IgD-negative memory B cell (primary cell): ENCODE measurements around the gene PGGHG. TPM values are rescaled to one million over a fixed set of nuclear protein-coding genes. Genes with fewer than 3 reads are reported as not detected.

Source experiments
- H3K27ac Mint-ChIP-seq, 3 donors: one replicate each; pipeline ENCODE4 v1.8.0; 2020 to 2022; ENCODE audit warnings: mild to moderate bottlenecking in 3 of 3, mixed read lengths in 3 of 3, moderate library complexity in 1 of 3
- H3K27me3 Mint-ChIP-seq: one replicate; pipeline ENCODE4 v1.8.0; 2021; ENCODE audit warnings: mixed read lengths
- H3K36me3 Mint-ChIP-seq: one replicate; pipeline ENCODE4 v1.8.0; 2020; ENCODE audit warnings: mild to moderate bottlenecking, mixed read lengths
- H3K4me1 Mint-ChIP-seq, 3 donors: one replicate each; pipeline ENCODE4 v1.8.0; 2020 to 2022; ENCODE audit warnings: mixed read lengths in 3 of 3, mild to moderate bottlenecking in 1 of 3
- H3K4me3 Mint-ChIP-seq, 4 donors: one replicate each; pipeline ENCODE4 v1.8.0; 2020 to 2022; ENCODE audit warnings: mild to moderate bottlenecking in 4 of 4, mixed read lengths in 4 of 4, moderate library complexity in 3 of 4
- H3K9me3 Mint-ChIP-seq, 3 donors: one replicate each; pipeline ENCODE4 v1.8.0; 2020 to 2021; ENCODE audit warnings: mixed read lengths in 3 of 3, mild to moderate bottlenecking in 1 of 3
- polyA plus RNA-seq: library from polyadenylated mRNA; unstranded; fragments of 300-500 nt; fragmentation: Illumina TruSeq; gene quantifications from one replicate; pipeline ENCODE4 v1.2.3, GENCODE V29; 2021

Gene PGGHG
- polyA plus RNA-seq, 1 donor from 2014 or later = 6.1 TPM

DNA sequence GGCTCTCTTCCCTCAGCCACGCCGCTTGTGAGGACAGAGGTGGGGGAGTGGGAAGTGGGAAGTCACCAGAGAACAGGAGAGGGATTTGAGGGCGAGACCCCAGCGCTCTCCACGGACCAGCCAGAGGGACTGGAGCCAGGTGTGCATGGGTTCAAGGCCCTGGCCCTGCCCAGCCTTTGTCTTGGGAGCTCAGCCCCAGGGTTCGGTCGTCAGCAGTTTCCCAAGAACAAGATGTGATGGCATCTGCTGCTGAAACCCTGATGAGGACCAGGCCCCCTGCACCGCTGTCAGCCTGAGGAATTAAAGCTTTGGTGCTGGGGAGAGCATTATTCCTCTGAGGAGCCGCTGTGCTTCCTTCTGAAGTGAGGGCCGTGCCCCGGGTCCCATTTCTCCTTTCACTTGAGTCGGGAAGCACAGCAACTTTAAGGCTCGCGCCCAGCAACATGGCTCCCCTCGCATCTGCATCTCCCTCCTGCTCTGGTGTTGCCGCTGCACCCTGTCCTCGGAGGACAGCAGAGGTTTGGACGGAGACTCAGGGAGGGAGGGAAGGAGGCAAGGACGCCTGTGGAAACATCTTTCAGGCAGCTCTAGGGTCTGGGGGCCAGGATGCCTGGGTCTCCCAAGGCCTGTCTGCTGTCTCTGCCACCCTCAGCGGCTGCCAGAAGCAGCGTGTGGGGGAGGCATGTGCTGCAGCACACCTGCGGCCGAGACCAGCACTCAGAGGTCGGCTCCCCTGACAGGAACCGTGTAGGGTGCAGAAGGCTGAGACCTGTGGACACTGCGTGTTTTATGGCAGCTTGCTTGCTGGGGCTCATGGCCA lies 6.6 kb downstream of the PGGHG start:
- Mint-ChIP-seq H3K27ac (peak overlapping the region in 1 of 3 donors; percentile 62), H3K4me1 (peaks cover 0 to 12% (median 9%) of the 10 kb centered on the region in 3 donors), H3K4me3 (no peak overlapping the region), H3K27me3 (peaks cover 7% of the 10 kb centered on the region), H3K36me3 (peaks cover 3% of the 10 kb centered on the region), H3K9me3 (no peaks in the 10 kb centered on the region)

DNA sequence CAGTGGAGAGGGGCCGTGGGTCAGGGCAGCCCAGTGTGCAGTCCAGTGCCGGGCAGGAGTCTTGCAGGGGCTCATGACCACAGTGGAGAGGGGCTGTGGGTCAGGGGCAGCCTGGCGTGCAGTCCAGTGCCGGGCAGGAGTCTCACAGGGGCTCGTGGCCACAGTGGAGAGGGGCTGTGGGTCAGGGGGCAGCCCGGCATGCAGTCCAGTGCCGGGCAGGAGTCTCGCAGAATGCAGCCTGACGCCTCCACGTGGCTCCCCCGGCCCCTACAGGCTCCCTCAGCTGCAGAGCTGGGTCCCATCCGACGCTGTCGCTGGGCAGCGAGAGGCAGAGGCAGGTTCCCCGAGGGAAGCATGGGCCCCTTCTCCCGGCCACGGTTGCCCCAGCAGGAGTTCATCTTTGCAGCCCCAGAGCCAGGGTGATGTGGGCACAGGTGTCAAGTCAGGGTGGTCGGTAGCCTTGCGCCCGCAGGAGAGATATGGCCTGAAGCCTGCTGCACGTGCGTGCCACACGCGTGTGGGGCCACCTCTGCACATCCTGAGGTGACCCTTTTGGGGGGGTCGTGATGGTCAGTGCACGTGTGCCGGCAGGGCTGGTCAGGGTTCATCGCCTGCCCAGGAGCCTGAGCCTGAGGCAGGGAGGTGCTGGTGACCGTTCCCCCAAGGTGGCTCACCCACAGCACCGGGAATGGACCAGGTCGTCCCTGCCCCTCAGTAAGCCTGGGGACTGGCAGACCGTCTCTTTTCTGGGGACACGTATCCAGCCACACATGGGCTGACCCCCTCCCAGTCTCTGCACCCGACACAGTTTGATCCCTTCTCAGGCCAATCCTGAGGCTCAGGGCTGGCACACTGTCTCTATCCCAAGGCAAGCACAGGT lies 7.5 kb downstream of the PGGHG start:
- Mint-ChIP-seq H3K27ac (peak overlapping the region in 1 of 3 donors; percentile 28), H3K27me3 (peaks cover 7% of the 10 kb centered on the region), H3K36me3 (no peaks in the 10 kb centered on the region), H3K4me3 (no peak overlapping the region), H3K4me1 (peaks cover 0 to 8% (median 7%) of the 10 kb centered on the region in 3 donors), H3K9me3 (no peaks in the 10 kb centered on the region)

DNA sequence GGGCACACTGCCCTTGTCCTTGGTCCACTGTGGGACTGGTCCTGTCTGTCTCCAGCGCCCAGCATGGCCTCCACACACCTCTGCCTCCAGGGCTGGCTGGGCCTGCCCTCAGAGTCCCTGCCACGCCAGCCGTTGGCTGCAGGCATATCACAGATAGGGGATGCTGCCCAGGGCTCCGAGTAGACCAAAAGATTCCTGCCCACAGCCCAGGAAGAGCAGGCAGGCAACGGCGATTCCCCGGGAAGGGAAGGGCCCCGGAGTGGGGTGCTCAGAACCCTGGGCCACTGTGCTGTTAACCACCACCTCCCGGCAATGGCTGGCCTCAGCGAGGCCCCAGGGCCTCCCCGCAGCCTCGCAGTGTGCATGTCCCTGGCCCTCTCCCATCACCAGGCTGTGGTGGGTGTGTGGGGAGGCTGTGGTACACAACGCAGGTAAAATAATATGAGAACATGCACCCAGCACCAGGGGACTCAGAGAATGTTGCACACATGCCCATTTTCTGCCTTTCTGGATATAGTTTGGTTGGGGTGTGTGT lies 8.2 kb downstream of the PGGHG start:
- Mint-ChIP-seq H3K9me3 (no peaks in the 10 kb centered on the region), H3K36me3 (no peaks in the 10 kb centered on the region), H3K27ac (peak overlapping the region in 1 of 3 donors; percentile 28), H3K4me3 (no peak overlapping the region), H3K4me1 (peaks cover 0 to 8% (median 7%) of the 10 kb centered on the region in 3 donors), H3K27me3 (peaks cover 7% of the 10 kb centered on the region)

DNA sequence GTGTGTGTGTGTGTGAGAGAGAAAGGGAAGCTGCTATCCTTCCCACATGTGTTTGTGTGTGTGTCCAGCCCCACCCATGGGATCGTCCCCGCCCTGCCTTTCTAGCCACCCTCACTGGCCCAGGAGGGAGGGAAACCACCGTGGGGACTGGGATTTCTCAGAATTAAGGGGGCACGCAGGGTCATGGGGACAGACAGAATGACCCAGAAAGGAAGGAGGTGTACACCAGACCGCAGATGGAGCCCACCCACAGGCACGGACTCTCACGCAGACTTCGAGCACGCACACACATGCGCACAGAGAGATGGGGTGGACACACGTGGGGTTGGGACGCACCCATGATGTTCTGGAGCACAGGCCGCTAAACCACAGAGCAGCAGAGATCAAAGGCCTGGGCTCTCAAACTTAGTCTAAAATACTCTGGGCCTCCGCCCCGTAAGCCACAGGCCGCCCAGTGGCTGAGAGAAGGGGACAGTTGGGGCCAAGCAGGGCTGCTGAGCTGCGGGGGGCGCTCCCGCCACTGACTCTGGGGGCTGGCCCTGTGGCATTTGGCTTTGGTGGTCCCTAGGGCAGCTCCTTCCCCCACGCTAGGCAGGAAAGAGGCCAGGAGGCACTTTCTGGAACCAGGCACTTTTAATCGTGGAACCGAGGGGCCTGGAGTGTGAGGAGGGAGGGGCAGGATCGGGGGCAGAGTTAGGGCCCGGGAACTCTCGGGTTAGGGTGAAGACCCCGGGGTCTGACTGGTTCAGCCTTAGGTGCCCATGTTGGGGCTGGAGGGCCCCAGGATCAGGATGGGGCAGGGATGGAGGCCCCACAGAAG lies 8.9 kb downstream of the PGGHG start:
- H3K27me3 Mint-ChIP-seq = peaks cover 7% of the 10 kb centered on the region
- no peak overlapping the region for H3K27ac Mint-ChIP-seq
- H3K4me1 Mint-ChIP-seq = peaks cover 6 to 13% (median 12%) of the 10 kb centered on the region in 3 donors
- no peaks in the 10 kb centered on the region for H3K36me3 Mint-ChIP-seq
- no peaks in the 10 kb centered on the region for H3K9me3 Mint-ChIP-seq
- H3K4me3 Mint-ChIP-seq = peak overlapping the region in 1 of 4 donors; percentile 55

DNA sequence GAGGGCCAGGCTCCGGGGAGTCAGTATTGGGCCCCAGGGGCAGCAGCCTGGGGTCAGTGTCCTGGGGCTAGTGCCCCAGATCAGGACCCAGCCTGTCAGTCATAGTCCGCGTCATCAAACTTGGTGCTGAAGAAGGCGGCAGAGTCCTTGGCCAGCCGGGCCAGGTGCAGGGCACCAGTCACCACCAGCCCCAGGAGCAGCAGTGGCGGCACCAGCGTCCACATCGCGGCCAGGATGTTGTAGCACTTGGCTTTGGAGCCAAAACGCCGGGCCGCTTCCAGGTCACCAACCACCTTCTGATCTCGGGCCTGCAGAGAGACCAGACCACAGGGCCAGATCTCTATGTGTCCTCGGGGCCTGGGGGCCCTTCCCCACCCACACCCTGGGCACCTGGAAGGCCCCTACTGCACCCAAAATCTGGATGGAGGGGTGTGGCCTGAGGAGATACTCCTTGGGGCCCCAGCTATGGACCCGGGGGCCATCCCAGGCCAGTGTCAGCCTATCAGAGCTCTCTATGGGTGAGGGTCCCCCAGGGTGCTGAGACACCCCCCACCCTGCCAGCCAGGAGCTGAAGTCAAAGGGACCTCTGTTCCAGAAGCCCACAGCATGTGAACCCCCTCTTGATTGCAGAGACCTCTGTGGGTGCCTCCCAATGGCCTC lies 9.6 kb downstream of the PGGHG start:
- Mint-ChIP-seq H3K27me3 (peaks cover 7% of the 10 kb centered on the region), H3K36me3 (no peaks in the 10 kb centered on the region), H3K9me3 (no peaks in the 10 kb centered on the region), H3K4me3 (no peak overlapping the region), H3K4me1 (peaks cover 13 to 20% (median 18%) of the 10 kb centered on the region in 3 donors), H3K27ac (no peak overlapping the region)

DNA sequence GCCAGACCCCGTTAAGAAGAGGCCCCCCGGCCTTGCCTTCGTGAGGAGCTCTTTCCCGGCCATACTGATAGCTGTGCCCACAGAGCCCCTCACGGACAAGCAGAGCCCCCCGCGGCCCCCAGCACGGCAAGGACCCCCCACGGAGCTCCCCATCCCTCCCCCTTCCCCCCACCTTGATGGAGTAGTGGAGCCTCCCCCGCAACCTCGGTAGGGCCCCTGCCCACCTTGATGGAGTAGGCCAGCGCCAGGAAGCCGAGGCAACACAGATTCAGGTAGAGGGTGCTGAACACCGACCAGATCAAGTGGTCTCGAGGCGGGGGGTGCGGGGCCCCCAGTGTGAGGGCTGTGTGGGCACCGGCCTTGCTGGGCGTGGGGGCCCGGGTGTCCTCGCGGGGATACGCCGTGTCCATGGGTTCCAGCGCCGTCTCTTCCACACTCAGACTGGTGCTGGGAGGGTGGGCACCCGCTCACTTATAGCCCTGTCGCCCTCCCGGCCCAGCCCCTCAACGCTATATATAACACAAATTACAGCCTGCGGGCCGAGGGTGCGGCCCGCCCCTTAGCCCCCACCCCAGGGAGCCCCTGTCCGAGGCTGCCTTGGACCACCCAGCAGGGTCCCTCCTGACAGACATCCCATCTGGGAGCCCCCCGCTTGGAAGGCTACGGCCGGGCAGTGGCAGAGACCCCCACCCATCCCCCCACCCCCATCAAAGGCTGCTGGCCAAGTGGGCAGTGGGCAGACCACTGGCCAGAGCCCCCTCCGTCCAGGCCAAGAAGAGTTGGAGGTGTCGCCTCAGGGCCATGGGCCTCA lies 10.4 kb downstream of the PGGHG start, which contains the start of gene IFITM5:
IFITM5 (minus strand) TSS at position 446 of the 811 bp plus-strand sequence; CDS start at position 410, 36 bp downstream.
- Mint-ChIP-seq H3K9me3 (no peaks in the 10 kb centered on the region), H3K27me3 (peaks cover 7% of the 10 kb centered on the region), H3K4me1 (peaks cover 16 to 21% (median 20%) of the 10 kb centered on the region in 3 donors), H3K4me3 (peak within 1 kb of the TSS in 1 of 4 donors; percentile 49), H3K27ac (peak within 1 kb of the TSS in 1 of 3 donors; percentile 28), H3K36me3 (no peaks in the 10 kb centered on the region)

- peaks cover 19 to 24% (median 23%) of the 10 kb centered on the region in 3 donors for H3K4me1 Mint-ChIP-seq
- H3K9me3 Mint-ChIP-seq = no peaks in the 10 kb centered on the region
- peaks cover 7% of the 10 kb centered on the region for H3K27me3 Mint-ChIP-seq
- peak overlapping the region in 2 of 4 donors; percentile 25 to 49 for H3K4me3 Mint-ChIP-seq
- no peaks in the 10 kb centered on the region for H3K36me3 Mint-ChIP-seq
- H3K27ac Mint-ChIP-seq = peak overlapping the region in 1 of 3 donors; percentile 28
These were observed 11.2 kb downstream of the PGGHG start for GRCh38 chr11:299951-300735.

DNA sequence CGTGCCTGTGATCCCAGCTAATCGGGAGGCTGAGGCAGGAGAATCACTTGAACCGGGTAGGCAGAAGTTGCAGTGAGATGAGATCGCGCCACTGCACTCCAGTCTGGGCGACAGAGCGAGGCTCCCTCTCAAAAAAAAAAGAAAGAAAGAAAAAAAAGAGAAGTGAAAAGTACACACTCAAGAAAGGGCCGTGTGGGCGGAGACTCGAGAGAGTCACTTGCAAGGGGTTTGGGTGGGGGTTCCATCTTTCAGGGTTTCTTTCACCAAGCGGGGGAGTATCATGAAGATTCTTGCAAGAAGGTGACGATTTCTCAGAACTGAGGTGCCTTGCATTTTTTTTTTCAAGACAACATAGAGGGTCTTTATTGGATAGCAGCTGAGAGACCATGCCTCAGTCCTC lies 14.4 kb downstream of the PGGHG start:
- no peaks in the 10 kb centered on the region for H3K9me3 Mint-ChIP-seq
- peak overlapping the region; percentile 28 to 85 (median 67) for H3K27ac Mint-ChIP-seq
- peaks cover 23 to 33% (median 32%) of the 10 kb centered on the region in 3 donors for H3K4me1 Mint-ChIP-seq
- peak overlapping the region; percentile 30 to 79 (median 77) for H3K4me3 Mint-ChIP-seq
- H3K27me3 Mint-ChIP-seq = peaks cover 4% of the 10 kb centered on the region
- H3K36me3 Mint-ChIP-seq = no peaks in the 10 kb centered on the region

GRCh38 chr11:304061-304506 lies 15.2 kb downstream of the PGGHG start:
- Mint-ChIP-seq H3K27ac (peak overlapping the region in 1 of 3 donors; percentile 76), H3K9me3 (no peaks in the 10 kb centered on the region), H3K27me3 (peaks cover 4% of the 10 kb centered on the region), H3K36me3 (no peaks in the 10 kb centered on the region), H3K4me3 (peak overlapping the region in 2 of 4 donors; percentile 16 to 76), H3K4me1 (peaks cover 28 to 36% (median 34%) of the 10 kb centered on the region in 3 donors)

GRCh38 chr11:304915-305843 lies 16.3 kb downstream of the PGGHG start:
- peak overlapping the region; percentile 67 to 88 (median 76) for H3K27ac Mint-ChIP-seq
- H3K4me3 Mint-ChIP-seq = peak overlapping the region in 1 of 4 donors; percentile 89
- no peaks in the 10 kb centered on the region for H3K36me3 Mint-ChIP-seq
- peaks cover 3% of the 10 kb centered on the region for H3K27me3 Mint-ChIP-seq
- no peaks in the 10 kb centered on the region for H3K9me3 Mint-ChIP-seq
- H3K4me1 Mint-ChIP-seq = peaks cover 36 to 44% (median 41%) of the 10 kb centered on the region in 3 donors

- peaks cover 36 to 44% (median 39%) of the 10 kb centered on the region in 3 donors for H3K4me1 Mint-ChIP-seq
These were observed 16.9 kb downstream of the PGGHG start for GRCh38 chr11:305844-306211.

More at GRCh38 chr11:305844-306211, 16.9 kb downstream of the PGGHG start:
- Mint-ChIP-seq H3K4me3 (peak overlapping the region in 2 of 4 donors; percentile 76 to 89), H3K27me3 (peaks cover 2% of the 10 kb centered on the region), H3K36me3 (no peaks in the 10 kb centered on the region), H3K27ac (peak overlapping the region in 1 of 3 donors; percentile 26), H3K9me3 (no peaks in the 10 kb centered on the region)
